HepG2 (cell line): Measurements from ENCODE around the gene ANKIB1. TPM values are rescaled to one million over a fixed set of nuclear protein-coding genes. Genes with fewer than 3 reads are reported as not detected.

ENCODE experiments used
- AHR ChIP-seq: IDR thresholded peaks from 2 replicates; pipeline ENCODE4 v1.6.1; 2018; ENCODE audit warnings: missing genetic modification reagents, missing compliant biosample characterization
- DR1 ChIP-seq: sonication (generic); formaldehyde crosslinking; IDR thresholded peaks from 2 replicates; pipeline ENCODE4 v1.8.0; 2021; ENCODE audit warnings: mild to moderate bottlenecking, missing genetic modification reagents, inconsistent platforms
- EEA1 ChIP-seq: sonication (generic); formaldehyde crosslinking; IDR thresholded peaks from 2 replicates; pipeline ENCODE4 v1.5.1; 2020; ENCODE audit warnings: mild to moderate bottlenecking, missing genetic modification reagents, borderline replicate concordance
- GTF2F1 ChIP-seq: fragments of 150-350 bp; IDR thresholded peaks from 2 replicates; pipeline ENCODE4 v1.6.1; 2014; ENCODE audit warnings: low read length
- HNRNPLL ChIP-seq: fragments of 200-400 bp; formaldehyde crosslinking; IDR thresholded peaks from 2 replicates; pipeline ENCODE4 v1.6.1; 2017; ENCODE audit warnings: mild to moderate bottlenecking, low read depth, low read length; ENCODE audit not compliant: poor library complexity, severe bottlenecking
- KDM2A ChIP-seq: sonication (generic); formaldehyde crosslinking; IDR thresholded peaks from 2 replicates; pipeline ENCODE4 v1.4.0; 2020; ENCODE audit warnings: low read depth, missing genetic modification reagents, borderline replicate concordance
- MEIS1 ChIP-seq: sonication (generic); formaldehyde crosslinking; IDR thresholded peaks from 2 replicates; pipeline ENCODE4 v1.9.0; 2021; ENCODE audit warnings: mild to moderate bottlenecking, missing genetic modification reagents, moderate library complexity, borderline replicate concordance
- MTF1 ChIP-seq: sonication (generic); formaldehyde crosslinking; IDR thresholded peaks from 2 replicates; pipeline ENCODE4 v1.5.0; 2020; ENCODE audit warnings: missing genetic modification reagents
- PCBP1 ChIP-seq: fragments of 200-400 bp; formaldehyde crosslinking; IDR thresholded peaks from 2 replicates; pipeline ENCODE4 v1.6.1; 2017; ENCODE audit warnings: mild to moderate bottlenecking, low read depth, low read length, borderline replicate concordance
- PHF20 ChIP-seq: sonication (generic); formaldehyde crosslinking; IDR thresholded peaks from 2 replicates; pipeline ENCODE4 v1.5.0; 2020; ENCODE audit warnings: mild to moderate bottlenecking, missing genetic modification reagents
- PRMT3 ChIP-seq: sonication (generic); formaldehyde crosslinking; IDR thresholded peaks from 2 replicates; pipeline ENCODE4 v1.8.1; 2022; ENCODE audit warnings: low read depth, mild to moderate bottlenecking, moderate library complexity, missing genetic modification reagents, borderline replicate concordance
- REPIN1 ChIP-seq: sonication (generic); formaldehyde crosslinking; IDR thresholded peaks from 2 replicates; pipeline ENCODE4 v1.8.0; 2022; ENCODE audit warnings: missing genetic modification reagents, low read depth, mild to moderate bottlenecking, borderline replicate concordance
- SUZ12 ChIP-seq: fragments of 150-350 bp; IDR thresholded peaks from 2 replicates; pipeline ENCODE4 v1.6.1; 2014; ENCODE audit warnings: low read depth, low read length
- TAF1 ChIP-seq: sonication (generic); formaldehyde crosslinking; IDR thresholded peaks from 2 replicates; pipeline ENCODE4 v1.4.0; 2020; ENCODE audit warnings: missing genetic modification reagents
- XRCC5 ChIP-seq: fragments of 200-400 bp; formaldehyde crosslinking; optimal IDR thresholded peaks from 2 replicates; pipeline ENCODE3; 2017; ENCODE audit warnings: mild to moderate bottlenecking, low read length
- ZNF343 ChIP-seq: sonication (generic); formaldehyde crosslinking; IDR thresholded peaks from 2 replicates; pipeline ENCODE4 v1.4.0; 2020; ENCODE audit warnings: mild to moderate bottlenecking, missing genetic modification reagents
- ZNF775 ChIP-seq: sonication (generic); formaldehyde crosslinking; IDR thresholded peaks from 2 replicates; pipeline ENCODE4 v1.4.0; 2020; ENCODE audit warnings: missing genetic modification reagents, mild to moderate bottlenecking, moderate library complexity, borderline replicate concordance
- ZSCAN12 ChIP-seq: sonication (generic); formaldehyde crosslinking; IDR thresholded peaks from 2 replicates; pipeline ENCODE4 v1.9.0; 2021; ENCODE audit warnings: mild to moderate bottlenecking, missing genetic modification reagents
- ZSCAN29 ChIP-seq: sonication (generic); formaldehyde crosslinking; conservative IDR thresholded peaks from 2 replicates; pipeline ENCODE4 v1.4.0; 2020; ENCODE audit warnings: mild to moderate bottlenecking, missing genetic modification reagents
- polyA plus RNA-seq, 8 experiments: library from polyadenylated mRNA; depleted of rRNA in 3 of 8; stranded (reverse) in 7 of 8; unstranded in 1 of 8; fragments of >200 nt; fragmentation: Illumina TruSeq in 4 of 8; extraction: Trizol in 4 of 8; gene quantifications; 2 replicates each; pipeline versions ENCODE4 v1.2.1 to v1.2.3, GENCODE V29; 2011 to 2016; ENCODE audit warnings: low read depth in 4 of 8, missing spikeins in 1 of 8, mixed read lengths in 1 of 8; ENCODE audit not compliant: insufficient read depth in 1 of 8
- total RNA-seq, 5 experiments: library from RNA; depleted of rRNA; stranded (reverse); fragments of >200 nt; fragmentation: Illumina TruSeq; extraction: Trizol; gene quantifications; 2 replicates each; pipeline ENCODE4 v1.2.3, GENCODE V29; 2016; ENCODE audit warnings: low read depth in 1 of 5
- TF ChIP-seq, protein P1 (sequence below): sonication (generic); formaldehyde crosslinking; IDR thresholded peaks from 2 replicates; pipeline ENCODE4 v1.8.0; 2022; ENCODE audit warnings: mild to moderate bottlenecking, missing genetic modification reagents, moderate library complexity
- TF ChIP-seq, protein P2 (sequence below): sonication (generic); formaldehyde crosslinking; IDR thresholded peaks from 2 replicates; pipeline ENCODE4 v1.4.0; 2020; ENCODE audit warnings: missing genetic modification reagents
- TF ChIP-seq, protein P3 (sequence below): sonication (generic); formaldehyde crosslinking; IDR thresholded peaks from 2 replicates; pipeline ENCODE4 v1.8.0; 2022; ENCODE audit warnings: low read depth, missing genetic modification reagents
- TF ChIP-seq, protein P4 (sequence below): sonication (generic); formaldehyde crosslinking; IDR thresholded peaks from 2 replicates; pipeline ENCODE4 v1.5.0; 2020; ENCODE audit warnings: missing genetic modification reagents

The ANKIB1 gene
- total and polyA plus RNA-seq, 2 of the 13 experiments (the other 11 are each of a cell fraction or from before 2014, with no cell fraction given) = 28.7 to 29.6 TPM

DNA sequence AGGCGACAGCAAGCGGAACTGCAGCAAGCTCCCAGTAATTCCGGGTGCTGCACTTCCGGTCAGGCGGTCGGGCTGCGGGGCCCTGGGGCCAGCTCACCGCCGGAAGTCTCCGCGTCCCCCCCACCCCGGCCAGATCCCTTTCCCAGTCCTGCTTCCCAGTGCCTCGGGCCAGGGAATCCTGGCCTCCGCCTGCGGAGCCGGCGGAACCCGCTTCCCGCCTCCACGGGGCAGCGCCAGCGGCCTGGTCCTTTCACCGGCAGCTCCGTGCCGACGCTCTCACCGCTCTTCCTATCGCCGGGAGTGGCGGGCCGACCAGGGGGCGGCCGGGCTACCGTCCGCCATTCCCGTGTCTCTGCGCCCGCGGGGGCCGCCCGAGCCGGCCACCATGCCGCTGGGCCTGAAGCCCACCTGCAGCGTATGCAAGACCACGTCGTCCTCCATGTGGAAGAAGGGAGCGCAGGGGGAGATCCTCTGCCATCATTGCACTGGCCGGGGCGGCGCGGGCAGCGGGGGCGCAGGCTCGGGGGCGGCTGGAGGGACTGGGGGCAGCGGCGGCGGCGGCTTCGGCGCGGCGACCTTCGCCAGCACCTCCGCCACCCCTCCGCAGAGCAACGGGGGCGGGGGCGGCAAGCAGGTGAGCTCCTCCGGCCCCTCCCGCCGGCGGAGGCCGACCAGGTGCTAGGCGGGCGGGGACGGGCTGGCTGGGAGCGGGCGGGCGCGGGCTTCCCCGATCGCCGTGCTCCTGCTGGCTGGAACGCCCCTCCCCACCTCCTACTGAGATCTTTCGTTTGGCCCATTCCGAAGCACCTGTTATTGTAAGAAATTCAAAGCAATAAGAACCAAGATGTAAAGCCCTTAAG, 201.8 kb downstream of the ANKIB1 start, which contains the start of gene GATAD1 (continued):
- TF ChIP-seq DR1 (peak; percentile 70), ZNF343 (peak; percentile 74; the same call in 1 of the 2 replicates), EEA1 (CRISPR knock-in tag) (0 out of 2 replicates have a peak, but pooled peaks have one; percentile 36), KDM2A (CRISPR knock-in tag) (peak; percentile 86), MTF1 (CRISPR knock-in tag) (0 out of 2 replicates have a peak, but pooled peaks have one; percentile 48), PCBP1 (0 out of 2 replicates have a peak, but pooled peaks have one; percentile 35), AHR (no peak), PHF20 (CRISPR knock-in tag) (peak; percentile 91), HNRNPLL (peak; percentile 78), PRMT3 (CRISPR knock-in tag) (peak; percentile 53; the same call in 1 of the 2 replicates), ZSCAN29 (0 out of 2 replicates have a peak, but pooled peaks have one; percentile 50), SUZ12 (no peak), ZSCAN12 (CRISPR knock-in tag) (peak; percentile 76; the same call in 1 of the 2 replicates), XRCC5 (peak; percentile 68), TAF1 (CRISPR knock-in tag) (peak; percentile 88), GTF2F1 (no peak), REPIN1 (CRISPR knock-in tag) (peak; percentile 76; the same call in 1 of the 2 replicates), MEIS1 (CRISPR knock-in tag) (0 out of 2 replicates have a peak, but pooled peaks have one; percentile 41), ZNF775 (CRISPR knock-in tag) (no peak)
- TF ChIP-seq, protein P1, sequence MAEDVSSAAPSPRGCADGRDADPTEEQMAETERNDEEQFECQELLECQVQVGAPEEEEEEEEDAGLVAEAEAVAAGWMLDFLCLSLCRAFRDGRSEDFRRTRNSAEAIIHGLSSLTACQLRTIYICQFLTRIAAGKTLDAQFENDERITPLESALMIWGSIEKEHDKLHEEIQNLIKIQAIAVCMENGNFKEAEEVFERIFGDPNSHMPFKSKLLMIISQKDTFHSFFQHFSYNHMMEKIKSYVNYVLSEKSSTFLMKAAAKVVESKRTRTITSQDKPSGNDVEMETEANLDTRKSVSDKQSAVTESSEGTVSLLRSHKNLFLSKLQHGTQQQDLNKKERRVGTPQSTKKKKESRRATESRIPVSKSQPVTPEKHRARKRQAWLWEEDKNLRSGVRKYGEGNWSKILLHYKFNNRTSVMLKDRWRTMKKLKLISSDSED (CRISPR knock-in tag) = no peak
- TF ChIP-seq, protein P2, sequence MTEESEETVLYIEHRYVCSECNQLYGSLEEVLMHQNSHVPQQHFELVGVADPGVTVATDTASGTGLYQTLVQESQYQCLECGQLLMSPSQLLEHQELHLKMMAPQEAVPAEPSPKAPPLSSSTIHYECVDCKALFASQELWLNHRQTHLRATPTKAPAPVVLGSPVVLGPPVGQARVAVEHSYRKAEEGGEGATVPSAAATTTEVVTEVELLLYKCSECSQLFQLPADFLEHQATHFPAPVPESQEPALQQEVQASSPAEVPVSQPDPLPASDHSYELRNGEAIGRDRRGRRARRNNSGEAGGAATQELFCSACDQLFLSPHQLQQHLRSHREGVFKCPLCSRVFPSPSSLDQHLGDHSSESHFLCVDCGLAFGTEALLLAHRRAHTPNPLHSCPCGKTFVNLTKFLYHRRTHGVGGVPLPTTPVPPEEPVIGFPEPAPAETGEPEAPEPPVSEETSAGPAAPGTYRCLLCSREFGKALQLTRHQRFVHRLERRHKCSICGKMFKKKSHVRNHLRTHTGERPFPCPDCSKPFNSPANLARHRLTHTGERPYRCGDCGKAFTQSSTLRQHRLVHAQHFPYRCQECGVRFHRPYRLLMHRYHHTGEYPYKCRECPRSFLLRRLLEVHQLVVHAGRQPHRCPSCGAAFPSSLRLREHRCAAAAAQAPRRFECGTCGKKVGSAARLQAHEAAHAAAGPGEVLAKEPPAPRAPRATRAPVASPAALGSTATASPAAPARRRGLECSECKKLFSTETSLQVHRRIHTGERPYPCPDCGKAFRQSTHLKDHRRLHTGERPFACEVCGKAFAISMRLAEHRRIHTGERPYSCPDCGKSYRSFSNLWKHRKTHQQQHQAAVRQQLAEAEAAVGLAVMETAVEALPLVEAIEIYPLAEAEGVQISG (CRISPR knock-in tag) = peak; percentile 86
- TF ChIP-seq, protein P3, sequence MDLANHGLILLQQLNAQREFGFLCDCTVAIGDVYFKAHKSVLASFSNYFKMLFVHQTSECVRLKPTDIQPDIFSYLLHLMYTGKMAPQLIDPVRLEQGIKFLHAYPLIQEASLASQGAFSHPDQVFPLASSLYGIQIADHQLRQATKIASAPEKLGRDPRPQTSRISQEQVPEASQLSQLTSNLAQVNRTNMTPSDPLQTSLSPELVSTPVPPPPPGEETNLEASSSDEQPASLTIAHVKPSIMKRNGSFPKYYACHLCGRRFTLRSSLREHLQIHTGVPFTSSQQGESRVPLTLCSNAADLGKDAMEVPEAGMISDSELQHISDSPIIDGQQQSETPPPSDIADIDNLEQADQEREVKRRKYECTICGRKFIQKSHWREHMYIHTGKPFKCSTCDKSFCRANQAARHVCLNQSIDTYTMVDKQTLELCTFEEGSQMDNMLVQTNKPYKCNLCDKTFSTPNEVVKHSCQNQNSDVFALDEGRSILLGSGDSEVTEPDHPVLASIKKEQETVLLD (CRISPR knock-in tag) = no peak
- TF ChIP-seq, protein P4, sequence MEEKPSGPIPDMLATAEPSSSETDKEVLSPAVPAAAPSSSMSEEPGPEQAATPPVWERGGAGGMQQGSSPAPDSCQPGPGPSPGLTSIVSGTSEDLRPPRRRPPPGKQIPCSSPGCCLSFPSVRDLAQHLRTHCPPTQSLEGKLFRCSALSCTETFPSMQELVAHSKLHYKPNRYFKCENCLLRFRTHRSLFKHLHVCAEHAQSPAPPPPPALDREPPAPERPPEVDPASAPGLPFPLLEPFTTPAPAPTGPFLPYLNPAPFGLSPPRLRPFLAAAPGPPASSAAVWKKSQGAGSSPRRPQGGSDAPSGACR (CRISPR knock-in tag) = peak; percentile 75; the same call in 1 of the 2 replicates
